GM19397 (cell line): Measurements from ENCODE around the gene RIMS1.

Source experiments
- ATAC-seq: cut with Tn5 transposase; IDR thresholded peaks from one replicate; pipeline ENCODE4 v1.9.1; 2021; ENCODE audit warnings: mild to moderate bottlenecking, moderate library complexity; ENCODE audit not compliant: unreplicated experiment

Gene RIMS1

GRCh38 chr6:71886184-71887005 is at the start of gene RIMS1:
Gene RIMS1, plus strand, starts transcription at chr6:71886550. Its CDS starts 474 bp downstream, at chr6:71887024.
- peak; percentile 87 for ATAC-seq

GRCh38 chr6:71851214-71851613 is 35.1 kb upstream of the RIMS1 start:
- no peak for ATAC-seq

- ATAC-seq: no peak
These were observed 33.4 kb upstream of the RIMS1 start for GRCh38 chr6:71852948-71853347.

GRCh38 chr6:71855406-71855805 is 30.9 kb upstream of the RIMS1 start:
- ATAC-seq: no peak

GRCh38 chr6:71879016-71879415 is 7.3 kb upstream of the RIMS1 start:
- no peak for ATAC-seq

GRCh38 chr6:71887006-71887743 is 825 bp downstream of the RIMS1 start:
- peak; percentile 13 for ATAC-seq

- no peak for ATAC-seq
These were observed 1.4 kb downstream of the RIMS1 start for GRCh38 chr6:71887744-71888230.

- no peak for ATAC-seq
These were observed 2.5 kb downstream of the RIMS1 start for GRCh38 chr6:71888756-71889340.

GRCh38 chr6:71889366-71889765 is 3.0 kb downstream of the RIMS1 start:
- no peak for ATAC-seq

GRCh38 chr6:71892641-71893040 is 6.3 kb downstream of the RIMS1 start:
- no peak for ATAC-seq

GRCh38 chr6:71900642-71901041 is 14.3 kb downstream of the RIMS1 start:
- no peak for ATAC-seq

GRCh38 chr6:71902261-71902660 is 15.9 kb downstream of the RIMS1 start:
- ATAC-seq: peak; percentile 59

GRCh38 chr6:71906813-71907212 is 20.5 kb downstream of the RIMS1 start:
- ATAC-seq: no peak

- no peak for ATAC-seq
These were observed 21.9 kb downstream of the RIMS1 start for GRCh38 chr6:71908162-71908765.

GRCh38 chr6:71913444-71914234 is 27.3 kb downstream of the RIMS1 start:
- ATAC-seq: no peak

GRCh38 chr6:71929047-71929446 is 42.7 kb downstream of the RIMS1 start:
- no peak for ATAC-seq

GRCh38 chr6:71933881-71934280 is 47.5 kb downstream of the RIMS1 start:
- no peak for ATAC-seq

- ATAC-seq: no peak
These were observed 79.1 kb downstream of the RIMS1 start for GRCh38 chr6:71965404-71965803.

GRCh38 chr6:71967436-71967835 is 81.1 kb downstream of the RIMS1 start:
- ATAC-seq: no peak

- no peak for ATAC-seq
These were observed 91.5 kb downstream of the RIMS1 start for GRCh38 chr6:71977884-71978283.
